ENCODE results near the gene CAPN15.

DNA sequence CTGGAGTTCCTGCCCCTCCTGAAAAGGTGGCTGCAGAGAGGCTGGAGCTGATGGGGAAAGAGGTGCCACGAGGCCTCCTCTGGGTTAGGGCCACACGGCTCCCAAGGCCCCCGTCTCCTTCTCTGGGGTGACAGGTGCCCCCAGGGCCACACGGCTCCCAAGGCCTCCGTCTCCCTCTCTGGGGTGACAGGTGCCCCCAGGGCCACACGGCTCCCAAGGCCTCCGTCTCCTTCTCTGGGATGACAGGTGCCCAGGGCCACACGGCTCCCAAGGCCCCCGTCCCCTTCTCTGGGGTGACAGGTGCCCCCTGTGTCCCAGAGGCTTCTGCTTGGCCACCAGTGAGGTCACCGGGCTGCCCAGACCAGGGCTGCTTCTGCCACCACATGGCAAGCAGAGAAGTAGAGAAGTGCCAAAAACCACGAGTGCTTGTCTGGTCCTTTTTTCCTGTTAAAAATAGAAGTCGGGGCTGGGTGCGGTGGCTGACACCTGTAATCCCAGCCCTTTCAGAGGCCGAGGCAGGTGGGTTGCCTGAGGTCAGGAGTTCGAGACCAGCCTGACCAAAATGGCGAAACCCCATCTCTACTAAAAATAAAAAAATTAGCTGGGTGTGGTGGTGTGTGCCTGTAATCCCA, 4.1 kb downstream of the CAPN15 start:
- TF ChIP-seq, protein P1, sequence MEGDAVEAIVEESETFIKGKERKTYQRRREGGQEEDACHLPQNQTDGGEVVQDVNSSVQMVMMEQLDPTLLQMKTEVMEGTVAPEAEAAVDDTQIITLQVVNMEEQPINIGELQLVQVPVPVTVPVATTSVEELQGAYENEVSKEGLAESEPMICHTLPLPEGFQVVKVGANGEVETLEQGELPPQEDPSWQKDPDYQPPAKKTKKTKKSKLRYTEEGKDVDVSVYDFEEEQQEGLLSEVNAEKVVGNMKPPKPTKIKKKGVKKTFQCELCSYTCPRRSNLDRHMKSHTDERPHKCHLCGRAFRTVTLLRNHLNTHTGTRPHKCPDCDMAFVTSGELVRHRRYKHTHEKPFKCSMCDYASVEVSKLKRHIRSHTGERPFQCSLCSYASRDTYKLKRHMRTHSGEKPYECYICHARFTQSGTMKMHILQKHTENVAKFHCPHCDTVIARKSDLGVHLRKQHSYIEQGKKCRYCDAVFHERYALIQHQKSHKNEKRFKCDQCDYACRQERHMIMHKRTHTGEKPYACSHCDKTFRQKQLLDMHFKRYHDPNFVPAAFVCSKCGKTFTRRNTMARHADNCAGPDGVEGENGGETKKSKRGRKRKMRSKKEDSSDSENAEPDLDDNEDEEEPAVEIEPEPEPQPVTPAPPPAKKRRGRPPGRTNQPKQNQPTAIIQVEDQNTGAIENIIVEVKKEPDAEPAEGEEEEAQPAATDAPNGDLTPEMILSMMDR (IDR thresholded peaks at IDR 0.05), result no peak
- TF ChIP-seq POLR2A (IDR thresholded peaks at IDR 0.05) (no peak), EP300 (IDR thresholded peaks at IDR 0.05) (no peak)
